Sigmoid colon (tissue), 3 donors: ENCODE results near the gene ATXN2L.

Source experiments
- POLR2A ChIP-seq, 2 donors: fragments of 450-650 bp; IDR thresholded peaks; one replicate each; pipeline ENCODE4 v1.6.1; 2016; ENCODE audit warnings: antibody characterized with exemption in 2 of 2, mild to moderate bottlenecking in 2 of 2, moderate library complexity in 2 of 2
- TF ChIP-seq, protein P1 (sequence below), 4 experiments: fragments of 450-650 bp in 3 of 4; fragments of 200-600 bp in 1 of 4; IDR thresholded peaks; one replicate each; pipeline ENCODE4 v1.5.1; 2016 to 2019; ENCODE audit warnings: antibody characterized with exemption in 4 of 4, mild to moderate bottlenecking in 3 of 4, moderate library complexity in 2 of 4

DNA sequence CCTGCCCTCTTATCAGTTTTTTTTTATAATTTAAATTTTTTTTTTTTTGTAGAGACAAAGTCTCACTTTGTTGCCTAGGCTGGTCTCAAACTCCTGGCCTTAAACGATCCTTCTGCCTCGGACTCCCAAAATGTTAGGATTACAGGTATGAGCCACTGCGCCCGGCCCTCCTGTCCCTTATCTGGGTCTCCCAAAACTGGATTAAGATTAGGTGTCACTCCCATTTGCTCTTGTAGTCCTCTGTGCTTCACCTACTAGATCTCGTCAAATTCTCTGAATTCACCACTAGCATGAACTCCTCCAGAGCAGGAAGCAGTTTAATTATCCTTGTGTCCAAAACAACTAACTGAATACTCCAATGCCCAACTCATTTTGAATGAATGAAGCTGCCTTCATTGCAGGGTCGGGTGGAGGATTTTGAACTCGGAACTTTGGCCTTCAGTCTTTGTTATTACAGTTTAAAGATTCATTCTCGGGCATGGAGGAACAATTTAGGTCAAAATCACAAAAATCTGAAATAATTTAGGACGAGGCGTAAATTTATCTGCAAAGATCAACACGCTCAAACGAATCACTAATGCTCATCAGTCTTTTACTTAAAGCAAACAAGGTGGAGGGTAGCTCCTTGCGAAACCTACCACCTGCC is 802 bp upstream of the ATXN2L start:
- TF ChIP-seq, protein P1, sequence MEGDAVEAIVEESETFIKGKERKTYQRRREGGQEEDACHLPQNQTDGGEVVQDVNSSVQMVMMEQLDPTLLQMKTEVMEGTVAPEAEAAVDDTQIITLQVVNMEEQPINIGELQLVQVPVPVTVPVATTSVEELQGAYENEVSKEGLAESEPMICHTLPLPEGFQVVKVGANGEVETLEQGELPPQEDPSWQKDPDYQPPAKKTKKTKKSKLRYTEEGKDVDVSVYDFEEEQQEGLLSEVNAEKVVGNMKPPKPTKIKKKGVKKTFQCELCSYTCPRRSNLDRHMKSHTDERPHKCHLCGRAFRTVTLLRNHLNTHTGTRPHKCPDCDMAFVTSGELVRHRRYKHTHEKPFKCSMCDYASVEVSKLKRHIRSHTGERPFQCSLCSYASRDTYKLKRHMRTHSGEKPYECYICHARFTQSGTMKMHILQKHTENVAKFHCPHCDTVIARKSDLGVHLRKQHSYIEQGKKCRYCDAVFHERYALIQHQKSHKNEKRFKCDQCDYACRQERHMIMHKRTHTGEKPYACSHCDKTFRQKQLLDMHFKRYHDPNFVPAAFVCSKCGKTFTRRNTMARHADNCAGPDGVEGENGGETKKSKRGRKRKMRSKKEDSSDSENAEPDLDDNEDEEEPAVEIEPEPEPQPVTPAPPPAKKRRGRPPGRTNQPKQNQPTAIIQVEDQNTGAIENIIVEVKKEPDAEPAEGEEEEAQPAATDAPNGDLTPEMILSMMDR (IDR thresholded peaks at IDR 0.05): peak in 1 of 4 experiments; percentile 40
- no peak for TF ChIP-seq POLR2A (IDR thresholded peaks at IDR 0.05)
